K562 (cell line): ENCODE measurements around the gene MDK. TPM values are rescaled to one million over a fixed set of nuclear protein-coding genes. Genes with fewer than 3 reads are reported as not detected.

Source experiments
- CREB1 ChIP-seq, 2 experiments: sonication (generic) in 1 of 2; formaldehyde crosslinking in 1 of 2; IDR thresholded peaks; 2 replicates each; pipeline versions ENCODE4 v1.6.1 to v1.8.0; 2012 to 2022; ENCODE audit warnings: inconsistent platforms in 1 of 2, mild to moderate bottlenecking in 1 of 2, missing genetic modification reagents in 1 of 2, moderate library complexity in 1 of 2
- ESRRB ChIP-seq: fragments of 250-450 bp; sonication (Bioruptor Pico); IDR thresholded peaks from 2 replicates; pipeline ENCODE4 v1.5.0; 2020; ENCODE audit warnings: mild to moderate bottlenecking, moderate library complexity, borderline replicate concordance
- MED1 ChIP-seq: sonication (generic); formaldehyde crosslinking; IDR thresholded peaks from 2 replicates; pipeline ENCODE4 v1.8.1; 2023; ENCODE audit warnings: missing genetic modification reagents, borderline replicate concordance
- MXI1 ChIP-seq: IDR thresholded peaks from 2 replicates; pipeline ENCODE4 v1.6.1; 2011; ENCODE audit warnings: low read depth, mild to moderate bottlenecking, improper control_type of control experiment, low read length
- RFX1 ChIP-seq: fragments of 450-650 bp; IDR thresholded peaks from 2 replicates; pipeline ENCODE4 v1.6.1; 2016; ENCODE audit warnings: mild to moderate bottlenecking, moderate library complexity
- TARDBP ChIP-seq: fragments of 450-650 bp; IDR thresholded peaks from 2 replicates; pipeline ENCODE4 v1.6.1; 2016
- TOE1 ChIP-seq, 2 experiments: fragments of 450-650 bp in 1 of 2; sonication (generic) in 1 of 2; formaldehyde crosslinking in 1 of 2; IDR thresholded peaks; 2 replicates each; pipeline versions ENCODE4 v1.7.1 to v1.8.0; 2016 to 2022; ENCODE audit warnings: borderline replicate concordance in 2 of 2, mild to moderate bottlenecking in 2 of 2, antibody characterized with exemption in 1 of 2, inconsistent platforms in 1 of 2, low read depth in 1 of 2, missing genetic modification reagents in 1 of 2, moderate library complexity in 1 of 2
- TRIM28 ChIP-seq: fragments of 450-650 bp; IDR thresholded peaks from 2 replicates; pipeline ENCODE4 v1.6.1; 2017
- ZNF212 ChIP-seq: fragments of 450-650 bp; formaldehyde crosslinking; IDR thresholded peaks from 2 replicates; pipeline ENCODE4 v1.4.0; 2020; ENCODE audit warnings: mild to moderate bottlenecking
- ZNF766 ChIP-seq: fragments of 200-800 bp; sonication (Bioruptor generic); conservative IDR thresholded peaks from 2 replicates; pipeline ENCODE4 v1.6.1; 2016; ENCODE audit warnings: missing genetic modification characterization, missing compliant biosample characterization
- ZNF780A ChIP-seq: fragments of 250-450 bp; sonication (Bioruptor Pico); IDR thresholded peaks from 2 replicates; pipeline ENCODE4 v1.5.0; 2021; ENCODE audit warnings: mild to moderate bottlenecking
- polyA plus RNA-seq, 8 experiments: library from polyadenylated mRNA; depleted of rRNA in 4 of 8; stranded (reverse) in 5 of 8; unstranded in 3 of 8; fragments of >200 nt; fragmentation: Nextera tagmentation in 2 of 8; fragmentation: Illumina TruSeq in 1 of 8; extraction: Ambion mirVana in 2 of 8; extraction: Trizol in 1 of 8; gene quantifications; 2 replicates each; pipeline versions ENCODE4 v1.2.1 to v1.2.3, GENCODE V29; 2011 to 2014; ENCODE audit warnings: inconsistent platforms in 1 of 8, missing spikeins in 1 of 8
- total RNA-seq, 7 experiments: library from RNA; depleted of rRNA in 6 of 7; stranded (reverse); fragments of >200 nt in 6 of 7; fragmentation: Illumina TruSeq in 2 of 7; extraction: Trizol in 2 of 7; gene quantifications; 2 replicates each; pipeline versions ENCODE4 v1.2.1 to v1.2.3, GENCODE V29; 2011 to 2021; ENCODE audit warnings: low replicate concordance in 1 of 7
- TF ChIP-seq, protein P1 (sequence below), 2 experiments: IDR thresholded peaks; 2 replicates each; pipeline ENCODE4 v1.6.1; 2011; ENCODE audit warnings: borderline replicate concordance in 1 of 2, control low read depth in 1 of 2, low read depth in 1 of 2, low read length in 1 of 2, mild to moderate bottlenecking in 1 of 2, mixed read lengths in 1 of 2, moderate library complexity in 1 of 2; ENCODE audit not compliant: insufficient read depth in 1 of 2, insufficient read length in 1 of 2, poor library complexity in 1 of 2, severe bottlenecking in 1 of 2; ENCODE audit errors: extremely low read depth in 1 of 2
- TF ChIP-seq, protein P2 (sequence below): fragments of 450-650 bp; IDR thresholded peaks from 2 replicates; pipeline ENCODE4 v1.6.1; 2016; ENCODE audit warnings: missing biosample characterization, missing genetic modification characterization
- TF ChIP-seq, protein P3 (sequence below): fragments of 250-450 bp; sonication (Bioruptor Pico); IDR thresholded peaks from 2 replicates; pipeline ENCODE4 v1.4.0; 2020; ENCODE audit warnings: mild to moderate bottlenecking, moderate library complexity
- TF ChIP-seq, protein P4 (sequence below): fragments of 250-450 bp; sonication (Bioruptor Pico); IDR thresholded peaks from 2 replicates; pipeline ENCODE4 v1.8.0; 2022; ENCODE audit warnings: inconsistent platforms
- TF ChIP-seq, protein P5 (sequence below): fragments of 250-450 bp; sonication (Bioruptor Pico); IDR thresholded peaks from 2 replicates; pipeline ENCODE4 v1.9.0; 2021; ENCODE audit warnings: mild to moderate bottlenecking, inconsistent platforms
- TF ChIP-seq, protein P6 (sequence below): fragments of 450-650 bp; formaldehyde crosslinking; IDR thresholded peaks from 2 replicates; pipeline ENCODE4 v1.4.0; 2022; ENCODE audit warnings: missing genetic modification characterization

Gene MDK
- total and polyA plus RNA-seq, 9 of the 15 experiments (the other 6 are each of a cell fraction or from before 2014, with no cell fraction given) = 20.7 to 700 (median 350) TPM

DNA sequence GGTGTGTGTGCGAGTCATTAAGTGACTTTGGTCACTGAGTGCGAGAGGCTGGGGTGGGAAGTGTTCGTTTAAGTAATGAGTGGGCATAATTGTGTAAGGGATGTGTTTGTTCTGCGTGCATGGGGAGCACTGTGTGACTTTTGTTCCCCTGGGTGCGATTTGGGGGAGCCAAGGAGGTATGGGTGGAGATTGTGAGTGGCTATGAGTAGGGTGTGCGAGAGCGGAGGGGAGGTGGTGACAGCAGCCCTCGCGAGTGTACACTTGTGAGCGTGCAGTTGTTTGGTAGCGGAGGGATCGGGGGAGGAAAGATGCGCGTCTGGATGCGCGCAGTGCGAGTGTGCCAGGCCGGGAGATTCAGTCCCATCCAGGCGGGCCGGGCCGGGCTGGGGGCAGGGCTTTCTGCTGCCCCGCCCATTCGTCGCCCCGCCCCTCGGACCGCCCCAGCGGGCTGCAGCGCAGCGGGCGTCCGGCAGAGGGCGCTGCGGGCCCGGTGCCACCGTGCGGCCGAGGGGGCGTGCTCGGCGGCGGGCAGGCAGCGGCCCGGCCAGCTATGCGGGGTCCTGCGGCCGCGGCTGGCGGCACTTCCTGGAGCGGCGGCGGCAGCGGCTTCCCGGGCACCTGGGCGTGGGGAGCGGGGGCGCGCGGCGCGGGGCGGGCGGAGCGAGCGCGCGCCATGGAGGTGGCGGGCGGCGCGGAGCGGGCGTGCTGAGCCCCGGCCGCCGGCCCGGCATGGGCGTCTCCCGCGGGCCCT lies 34.4 kb upstream of the MDK start, which contains the start of gene DGKZ (continued):
- TF ChIP-seq, protein P1, sequence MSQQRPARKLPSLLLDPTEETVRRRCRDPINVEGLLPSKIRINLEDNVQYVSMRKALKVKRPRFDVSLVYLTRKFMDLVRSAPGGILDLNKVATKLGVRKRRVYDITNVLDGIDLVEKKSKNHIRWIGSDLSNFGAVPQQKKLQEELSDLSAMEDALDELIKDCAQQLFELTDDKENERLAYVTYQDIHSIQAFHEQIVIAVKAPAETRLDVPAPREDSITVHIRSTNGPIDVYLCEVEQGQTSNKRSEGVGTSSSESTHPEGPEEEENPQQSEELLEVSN (IDR thresholded peaks at IDR 0.05; ENCODE audit: borderline replicate concordance in 1 of 2, extremely low read depth in 1 of 2, insufficient read depth in 1 of 2, insufficient read length in 1 of 2, low read depth in 1 of 2, low read length in 1 of 2, poor library complexity in 1 of 2, severe bottlenecking in 1 of 2) = peak; percentile 42 to 71
- TF ChIP-seq MED1 (CRISPR knock-in tag) = no peak
- TF ChIP-seq MXI1 = no peak
- no peak for TF ChIP-seq ZNF766 (CRISPR knock-in tag)
- TF ChIP-seq CREB1 (IDR thresholded peaks at IDR 0.05) = no peak
- TF ChIP-seq CREB1 (CRISPR knock-in tag; IDR thresholded peaks at IDR 0.05) = no peak
- no peak for TF ChIP-seq ZNF780A (CRISPR knock-in tag)
- no peak; the same call in 1 of the 2 replicates for TF ChIP-seq TARDBP
- TF ChIP-seq, protein P2, sequence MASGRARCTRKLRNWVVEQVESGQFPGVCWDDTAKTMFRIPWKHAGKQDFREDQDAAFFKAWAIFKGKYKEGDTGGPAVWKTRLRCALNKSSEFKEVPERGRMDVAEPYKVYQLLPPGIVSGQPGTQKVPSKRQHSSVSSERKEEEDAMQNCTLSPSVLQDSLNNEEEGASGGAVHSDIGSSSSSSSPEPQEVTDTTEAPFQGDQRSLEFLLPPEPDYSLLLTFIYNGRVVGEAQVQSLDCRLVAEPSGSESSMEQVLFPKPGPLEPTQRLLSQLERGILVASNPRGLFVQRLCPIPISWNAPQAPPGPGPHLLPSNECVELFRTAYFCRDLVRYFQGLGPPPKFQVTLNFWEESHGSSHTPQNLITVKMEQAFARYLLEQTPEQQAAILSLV (tag) = no peak
- TF ChIP-seq, protein P3, sequence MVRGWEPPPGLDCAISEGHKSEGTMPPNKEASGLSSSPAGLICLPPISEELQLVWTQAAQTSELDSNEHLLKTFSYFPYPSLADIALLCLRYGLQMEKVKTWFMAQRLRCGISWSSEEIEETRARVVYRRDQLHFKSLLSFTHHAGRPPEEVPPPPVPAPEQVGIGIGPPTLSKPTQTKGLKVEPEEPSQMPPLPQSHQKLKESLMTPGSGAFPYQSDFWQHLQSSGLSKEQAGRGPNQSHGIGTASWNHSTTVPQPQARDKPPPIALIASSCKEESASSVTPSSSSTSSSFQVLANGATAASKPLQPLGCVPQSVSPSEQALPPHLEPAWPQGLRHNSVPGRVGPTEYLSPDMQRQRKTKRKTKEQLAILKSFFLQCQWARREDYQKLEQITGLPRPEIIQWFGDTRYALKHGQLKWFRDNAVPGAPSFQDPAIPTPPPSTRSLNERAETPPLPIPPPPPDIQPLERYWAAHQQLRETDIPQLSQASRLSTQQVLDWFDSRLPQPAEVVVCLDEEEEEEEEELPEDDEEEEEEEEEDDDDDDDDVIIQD = no peak
- TF ChIP-seq, protein P4, sequence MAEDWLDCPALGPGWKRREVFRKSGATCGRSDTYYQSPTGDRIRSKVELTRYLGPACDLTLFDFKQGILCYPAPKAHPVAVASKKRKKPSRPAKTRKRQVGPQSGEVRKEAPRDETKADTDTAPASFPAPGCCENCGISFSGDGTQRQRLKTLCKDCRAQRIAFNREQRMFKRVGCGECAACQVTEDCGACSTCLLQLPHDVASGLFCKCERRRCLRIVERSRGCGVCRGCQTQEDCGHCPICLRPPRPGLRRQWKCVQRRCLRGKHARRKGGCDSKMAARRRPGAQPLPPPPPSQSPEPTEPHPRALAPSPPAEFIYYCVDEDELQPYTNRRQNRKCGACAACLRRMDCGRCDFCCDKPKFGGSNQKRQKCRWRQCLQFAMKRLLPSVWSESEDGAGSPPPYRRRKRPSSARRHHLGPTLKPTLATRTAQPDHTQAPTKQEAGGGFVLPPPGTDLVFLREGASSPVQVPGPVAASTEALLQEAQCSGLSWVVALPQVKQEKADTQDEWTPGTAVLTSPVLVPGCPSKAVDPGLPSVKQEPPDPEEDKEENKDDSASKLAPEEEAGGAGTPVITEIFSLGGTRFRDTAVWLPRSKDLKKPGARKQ = no peak
- TF ChIP-seq TOE1 (IDR thresholded peaks at IDR 0.05; ENCODE audit: borderline replicate concordance) = no peak
- no peak for TF ChIP-seq TOE1 (CRISPR knock-in tag; IDR thresholded peaks at IDR 0.05; ENCODE audit: borderline replicate concordance, low read depth)
- no peak for TF ChIP-seq ZNF212 (CRISPR knock-in tag)
- TF ChIP-seq ESRRB (CRISPR knock-in tag) = no peak
- no peak for TF ChIP-seq TRIM28
- TF ChIP-seq, protein P5, sequence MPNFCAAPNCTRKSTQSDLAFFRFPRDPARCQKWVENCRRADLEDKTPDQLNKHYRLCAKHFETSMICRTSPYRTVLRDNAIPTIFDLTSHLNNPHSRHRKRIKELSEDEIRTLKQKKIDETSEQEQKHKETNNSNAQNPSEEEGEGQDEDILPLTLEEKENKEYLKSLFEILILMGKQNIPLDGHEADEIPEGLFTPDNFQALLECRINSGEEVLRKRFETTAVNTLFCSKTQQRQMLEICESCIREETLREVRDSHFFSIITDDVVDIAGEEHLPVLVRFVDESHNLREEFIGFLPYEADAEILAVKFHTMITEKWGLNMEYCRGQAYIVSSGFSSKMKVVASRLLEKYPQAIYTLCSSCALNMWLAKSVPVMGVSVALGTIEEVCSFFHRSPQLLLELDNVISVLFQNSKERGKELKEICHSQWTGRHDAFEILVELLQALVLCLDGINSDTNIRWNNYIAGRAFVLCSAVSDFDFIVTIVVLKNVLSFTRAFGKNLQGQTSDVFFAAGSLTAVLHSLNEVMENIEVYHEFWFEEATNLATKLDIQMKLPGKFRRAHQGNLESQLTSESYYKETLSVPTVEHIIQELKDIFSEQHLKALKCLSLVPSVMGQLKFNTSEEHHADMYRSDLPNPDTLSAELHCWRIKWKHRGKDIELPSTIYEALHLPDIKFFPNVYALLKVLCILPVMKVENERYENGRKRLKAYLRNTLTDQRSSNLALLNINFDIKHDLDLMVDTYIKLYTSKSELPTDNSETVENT (CRISPR knock-in tag) = no peak
- TF ChIP-seq, protein P6, sequence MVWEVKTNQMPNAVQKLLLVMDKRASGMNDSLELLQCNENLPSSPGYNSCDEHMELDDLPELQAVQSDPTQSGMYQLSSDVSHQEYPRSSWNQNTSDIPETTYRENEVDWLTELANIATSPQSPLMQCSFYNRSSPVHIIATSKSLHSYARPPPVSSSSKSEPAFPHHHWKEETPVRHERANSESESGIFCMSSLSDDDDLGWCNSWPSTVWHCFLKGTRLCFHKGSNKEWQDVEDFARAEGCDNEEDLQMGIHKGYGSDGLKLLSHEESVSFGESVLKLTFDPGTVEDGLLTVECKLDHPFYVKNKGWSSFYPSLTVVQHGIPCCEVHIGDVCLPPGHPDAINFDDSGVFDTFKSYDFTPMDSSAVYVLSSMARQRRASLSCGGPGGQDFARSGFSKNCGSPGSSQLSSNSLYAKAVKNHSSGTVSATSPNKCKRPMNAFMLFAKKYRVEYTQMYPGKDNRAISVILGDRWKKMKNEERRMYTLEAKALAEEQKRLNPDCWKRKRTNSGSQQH (CRISPR knock-in tag) = 0 out of 2 replicates have a peak, but pooled peaks have one; percentile 10
- no peak for TF ChIP-seq RFX1
